Measurements from ENCODE around the gene LGMN.
"Not testable (repeated sequence)": the region's sequence is repeated elsewhere in the genome, so short reads cannot be mapped to it uniquely, and the experiment has no call there.

Gene LGMN

DNA sequence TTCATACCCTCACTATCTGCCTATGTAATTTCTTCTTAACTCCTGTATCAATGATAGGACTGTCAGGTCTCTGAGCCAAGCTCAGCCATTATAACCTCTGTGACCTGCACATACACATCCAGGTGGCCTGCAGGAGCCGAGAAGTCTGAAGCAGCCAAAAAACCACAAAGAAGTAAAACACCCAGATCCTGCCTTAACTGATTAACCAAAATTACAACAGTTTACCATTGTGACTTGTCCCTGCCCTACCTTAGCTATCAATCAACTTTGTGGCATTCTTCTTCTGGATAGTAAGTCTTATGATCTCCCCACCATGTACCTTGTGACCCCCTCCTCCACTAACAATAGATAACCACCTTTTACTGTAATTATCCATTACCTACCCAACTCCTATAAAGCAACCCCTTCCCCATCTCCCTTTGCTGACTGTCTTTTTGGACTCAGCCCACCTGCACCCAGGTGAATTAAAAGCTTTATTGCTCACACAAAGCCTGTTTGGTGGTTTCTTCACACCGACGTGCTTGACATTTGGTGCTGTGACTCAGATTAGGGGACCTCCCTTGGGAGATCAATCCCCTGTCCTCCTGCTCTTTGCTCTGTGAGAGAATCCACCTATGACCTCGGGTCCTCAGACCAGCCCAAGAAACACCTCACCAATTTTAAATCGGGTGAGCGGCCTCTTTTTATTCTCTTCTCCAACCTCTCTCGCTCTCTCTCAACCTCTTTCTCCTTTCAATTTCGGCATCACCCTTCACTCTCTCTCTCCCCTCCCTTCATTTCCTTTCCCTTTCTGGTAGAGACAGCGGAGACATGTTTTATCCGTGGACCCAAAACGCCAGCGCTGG, 11.5 kb upstream of the LGMN start:
- no peak for DNase-seq

DNA sequence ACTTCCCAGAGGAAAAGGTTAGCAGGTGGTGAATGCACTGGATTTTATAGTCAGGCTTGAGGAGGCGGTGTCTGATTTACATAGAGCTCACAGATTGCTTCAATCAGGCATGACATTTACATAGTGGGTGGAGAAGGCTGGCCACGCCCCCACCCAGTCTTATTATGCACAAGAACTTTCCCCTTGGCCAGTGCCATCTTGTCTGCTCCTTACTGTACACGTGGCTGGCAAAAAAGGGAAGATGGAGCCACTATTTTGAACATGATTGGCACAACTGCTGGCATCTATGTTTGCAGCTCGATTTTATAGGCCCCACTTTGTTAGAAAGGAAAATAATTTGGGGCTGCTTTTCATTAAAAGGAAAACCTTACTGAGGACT, 10.9 kb upstream of the LGMN start:
- no peak for DNase-seq

DNA sequence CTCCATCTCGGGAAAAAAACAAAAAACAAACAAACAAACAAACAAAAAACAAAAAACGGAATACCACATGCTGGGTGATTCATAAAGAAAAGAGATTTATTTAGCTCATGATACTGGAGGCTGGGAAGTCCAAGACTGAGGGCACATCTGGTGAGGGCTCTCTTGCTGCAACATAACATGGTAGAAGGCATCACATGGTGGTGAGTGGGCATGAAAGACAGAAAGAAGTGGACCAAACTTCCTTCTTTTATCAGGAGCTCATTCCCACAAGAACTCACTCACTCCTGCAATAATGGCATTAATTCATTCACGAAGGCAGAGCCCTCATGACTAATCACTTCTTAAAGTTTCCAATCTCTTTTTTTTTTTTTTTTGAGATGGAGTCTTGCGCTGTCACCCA, 8.0 kb upstream of the LGMN start:
- DNase-seq: no peak

DNA sequence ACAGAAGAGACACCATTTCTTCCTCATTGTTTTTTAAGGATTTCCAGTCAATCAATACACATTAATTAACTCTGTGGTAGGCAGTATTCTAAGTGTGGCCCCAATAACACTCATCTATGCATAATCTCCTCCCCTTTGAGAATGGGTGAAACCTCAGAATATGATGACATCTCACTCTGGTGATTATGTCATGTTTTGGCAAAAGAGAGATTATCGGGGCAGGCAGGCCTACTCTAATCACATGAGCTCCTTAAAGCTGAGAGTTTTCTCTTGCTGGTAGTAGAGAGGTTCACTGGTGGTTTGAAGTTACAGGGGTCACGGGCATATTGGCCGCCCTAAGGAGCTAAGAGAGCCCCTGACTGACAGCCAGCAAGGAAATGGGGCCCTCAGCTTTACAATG, 7.1 kb upstream of the LGMN start:
- no peak for DNase-seq

DNA sequence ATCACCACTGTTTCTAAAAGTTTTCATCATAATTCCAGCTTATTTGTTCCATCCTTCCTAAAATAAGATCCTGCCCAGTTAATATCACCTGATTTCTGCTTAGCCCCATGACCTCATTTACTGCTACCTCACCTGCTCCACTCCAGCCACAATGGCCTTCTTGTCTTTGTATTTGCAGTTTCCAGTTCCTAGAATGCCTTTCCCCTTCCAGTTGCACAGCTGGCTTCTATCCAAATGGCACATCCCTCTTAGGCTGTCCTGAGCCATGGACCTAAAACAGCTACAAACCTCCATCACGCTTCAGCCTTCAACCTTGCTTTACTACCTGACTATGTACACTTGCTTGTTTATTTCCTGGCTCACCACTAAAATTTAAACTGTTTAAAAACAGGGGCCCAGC, 6.5 kb upstream of the LGMN start:
- no peak for DNase-seq

DNA sequence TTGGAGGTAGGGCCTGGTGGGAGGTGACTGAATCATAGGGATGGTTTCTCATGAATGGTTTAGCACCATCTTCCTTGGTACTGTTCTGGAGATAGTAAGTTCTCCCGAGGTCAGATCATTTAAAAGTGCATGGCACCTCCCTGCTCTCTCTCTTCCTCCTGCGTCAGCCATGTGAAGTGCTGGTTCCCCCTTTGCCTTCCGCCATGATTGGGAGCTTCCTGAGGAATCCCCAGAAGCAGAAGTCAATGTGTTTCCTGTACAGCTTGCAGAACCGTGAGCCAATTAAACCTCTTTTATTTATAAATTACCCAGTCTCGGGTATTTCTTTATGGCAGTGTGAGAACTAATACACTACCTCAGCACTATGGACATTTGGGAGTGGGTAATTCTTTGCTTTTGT, 4.8 kb upstream of the LGMN start:
- no peak for DNase-seq

DNA sequence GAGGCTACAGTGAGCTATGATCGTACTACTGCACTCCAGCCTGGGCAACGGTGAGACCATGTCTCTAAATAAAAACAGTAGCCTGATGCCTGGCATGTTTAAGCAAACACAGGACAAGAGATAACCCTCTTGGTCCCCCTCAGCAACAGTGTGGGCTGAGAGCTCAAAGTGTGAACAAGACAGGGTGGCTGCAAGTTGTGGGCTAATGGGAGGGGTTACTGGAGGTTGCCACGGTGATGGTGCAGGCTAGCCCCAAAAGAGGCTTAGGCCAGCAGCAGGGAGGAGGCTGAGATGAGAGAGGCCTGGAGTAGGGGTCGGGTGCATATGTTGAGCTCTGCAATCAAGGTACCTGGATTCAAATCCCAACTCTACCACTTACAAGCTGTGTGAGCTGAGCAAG, 3.4 kb upstream of the LGMN start:
- DNase-seq: no peak

DNA sequence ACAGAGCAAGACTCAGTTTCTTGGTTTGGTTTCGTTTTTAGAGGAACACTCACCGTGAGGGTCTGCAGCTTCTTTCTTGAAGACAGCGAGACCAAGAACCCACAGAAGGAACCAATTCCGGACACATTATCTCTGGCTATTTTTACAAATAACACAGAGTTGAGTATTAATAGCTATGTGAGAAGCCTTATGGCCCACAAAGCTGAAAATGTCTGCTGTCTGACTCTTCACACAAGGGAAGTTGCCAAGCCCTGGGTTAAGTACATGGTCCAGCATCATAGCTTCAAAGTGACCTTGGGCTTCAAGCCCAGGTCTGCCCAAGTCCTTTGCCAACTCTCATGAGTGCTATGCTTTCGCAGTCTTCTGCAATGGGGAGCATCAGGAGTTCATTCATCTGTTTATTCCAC, 2.6 kb upstream of the LGMN start:
- DNase-seq: no peak

DNA sequence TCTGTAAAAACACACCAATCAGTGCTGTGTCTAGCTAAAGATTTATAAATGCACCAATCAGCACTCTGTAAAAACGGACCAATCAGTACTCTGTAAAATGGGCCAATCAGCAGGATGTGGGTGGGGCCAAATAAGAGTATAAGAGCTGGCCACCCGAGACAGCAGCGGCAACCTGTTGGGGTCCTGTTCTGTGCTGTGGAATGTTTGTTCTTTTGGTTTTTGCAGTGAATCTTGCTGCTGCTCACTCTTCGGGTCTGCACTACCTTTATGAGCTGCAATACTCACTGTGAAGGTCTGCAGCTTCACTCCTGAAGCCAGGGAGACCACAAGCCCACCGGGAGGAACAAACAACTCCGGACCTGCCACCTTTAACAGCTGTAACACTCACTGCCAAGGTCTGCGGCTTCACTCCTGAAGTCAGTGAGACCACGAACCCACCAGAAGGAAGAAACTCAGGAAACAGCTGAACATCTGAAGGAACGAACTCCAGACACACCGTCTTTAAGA, 1.8 kb upstream of the LGMN start:
- not testable (repeated sequence) for DNase-seq

DNA sequence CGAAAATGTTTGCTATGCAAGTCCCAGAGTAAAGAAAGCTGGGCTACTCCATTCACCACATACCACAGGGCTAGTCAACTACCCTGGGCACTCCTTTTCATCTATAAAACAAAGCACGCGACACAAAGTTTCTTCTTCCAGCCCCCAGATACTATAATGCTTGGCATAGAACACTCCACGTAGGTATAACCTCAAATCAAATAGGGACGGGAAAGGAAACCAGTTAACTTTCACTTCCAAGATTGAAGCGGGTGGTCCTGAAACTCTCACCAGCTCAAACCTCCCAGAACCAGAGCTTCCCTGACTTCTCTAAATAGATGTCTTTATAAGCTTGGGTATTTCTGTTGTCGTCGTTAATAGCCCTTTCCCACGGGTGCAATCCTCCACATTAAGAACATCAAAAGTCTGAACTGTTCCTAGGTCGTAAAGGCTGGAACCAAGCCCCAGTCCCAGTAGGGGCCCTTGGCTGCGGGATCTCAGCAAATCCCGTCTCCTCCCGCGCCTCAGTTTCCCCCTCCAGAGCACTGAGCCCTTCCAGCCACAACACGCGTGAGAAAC, 647 bp downstream of the LGMN start:
- no peak for DNase-seq

DNA sequence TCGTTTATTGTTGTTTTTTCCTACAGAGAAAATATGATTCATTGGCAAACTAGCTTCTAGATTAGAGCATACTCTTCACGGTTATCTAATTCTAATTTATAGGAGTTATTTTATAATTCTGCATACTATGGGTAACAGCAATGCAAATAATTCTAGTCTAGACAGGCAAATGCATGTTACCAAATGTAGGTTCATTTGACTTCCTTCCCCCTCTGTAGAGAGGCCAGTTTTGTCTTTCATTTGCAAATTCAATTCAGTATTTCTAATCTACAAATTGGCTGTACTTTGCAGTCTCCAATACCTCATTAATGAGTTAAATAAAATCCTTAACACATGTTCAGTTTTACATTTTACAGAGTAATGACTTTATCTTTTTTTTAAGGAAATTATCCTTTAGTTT, 4.2 kb downstream of the LGMN start:
- no peak for DNase-seq

DNA sequence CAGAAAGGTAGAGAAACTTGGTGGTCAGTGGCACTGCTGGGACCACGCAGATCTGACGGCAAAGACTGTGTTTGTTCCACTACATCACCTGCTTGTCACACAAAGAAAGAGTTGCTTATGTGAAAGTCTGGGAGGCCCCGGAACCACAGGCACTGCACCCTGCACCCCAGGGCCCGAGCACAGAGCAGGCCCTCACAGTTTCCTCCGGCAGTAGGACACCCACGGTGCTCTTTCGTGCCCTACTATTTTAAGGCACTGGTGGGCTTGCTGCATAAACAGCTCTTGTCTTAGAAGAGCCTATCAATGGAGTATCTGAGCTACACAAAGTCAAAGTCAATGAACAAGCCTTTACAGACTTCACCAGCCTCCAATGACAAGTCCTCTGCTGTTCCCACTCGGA, 8.0 kb downstream of the LGMN start:
- no peak for DNase-seq

DNA sequence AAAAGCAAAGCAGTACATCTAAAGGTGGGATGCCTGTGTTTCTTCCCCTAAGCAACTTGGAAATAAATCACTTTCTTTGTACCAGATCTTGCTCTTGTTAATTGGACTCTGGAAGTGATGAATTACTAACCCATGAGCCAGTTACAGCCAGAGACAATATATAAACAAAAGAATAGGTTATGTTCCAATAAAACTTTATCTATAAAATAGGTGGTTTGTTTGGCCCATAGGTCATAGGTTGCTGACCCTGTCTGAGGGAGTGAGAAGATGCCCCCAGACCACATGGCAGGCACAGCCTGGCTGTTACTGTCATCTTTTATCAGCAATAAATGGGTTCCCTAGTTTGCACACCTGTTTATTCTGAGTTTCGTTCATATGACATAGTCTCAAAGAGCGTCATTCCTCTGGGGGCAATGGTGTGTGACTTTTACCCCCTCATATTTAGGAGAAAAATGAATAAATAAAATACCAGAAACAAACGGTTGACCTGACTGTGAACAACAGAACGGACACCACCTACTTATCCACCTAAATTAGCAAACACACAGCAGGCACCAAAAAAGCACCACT, 10.7 kb downstream of the LGMN start:
- DNase-seq: no peak

DNA sequence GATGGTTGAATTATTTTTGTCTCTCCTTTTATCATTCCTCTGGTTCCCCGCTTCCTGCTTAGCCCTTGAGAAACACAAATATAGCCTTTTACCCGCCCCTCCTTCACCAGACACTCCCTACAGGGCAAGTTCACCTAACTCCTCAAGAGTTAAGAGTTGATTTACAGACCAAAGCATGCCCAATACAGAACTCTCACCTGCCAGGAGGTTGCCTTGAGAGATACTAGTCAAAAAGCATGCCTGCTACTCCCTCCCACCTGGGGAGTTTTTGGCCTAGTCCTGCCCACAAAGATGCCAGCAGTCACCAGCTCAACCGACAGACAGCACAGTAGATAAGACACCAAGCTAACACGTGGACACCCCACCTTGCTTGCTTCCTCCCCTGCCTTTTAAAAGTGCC, 11.2 kb downstream of the LGMN start:
- no peak for DNase-seq

DNA sequence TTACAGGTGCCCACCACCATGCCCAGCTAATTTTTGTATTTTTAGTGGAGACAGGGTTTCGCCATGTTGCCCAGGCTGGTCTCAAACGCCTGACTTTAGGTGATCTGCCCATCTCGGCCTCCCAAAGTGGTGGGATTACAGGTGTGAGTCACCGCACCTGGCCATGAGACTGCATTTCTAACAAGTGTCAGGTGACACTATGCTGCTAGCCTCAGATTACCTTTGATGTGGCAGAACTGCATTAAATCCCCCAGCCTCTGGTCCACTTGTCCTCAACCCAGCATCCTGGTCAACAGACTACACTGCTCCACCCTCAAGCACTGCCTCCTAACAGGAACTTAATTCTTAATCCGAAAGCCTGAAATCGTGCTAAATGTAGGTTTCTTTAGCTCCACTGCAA, 13.1 kb downstream of the LGMN start:
- no peak for DNase-seq

DNA sequence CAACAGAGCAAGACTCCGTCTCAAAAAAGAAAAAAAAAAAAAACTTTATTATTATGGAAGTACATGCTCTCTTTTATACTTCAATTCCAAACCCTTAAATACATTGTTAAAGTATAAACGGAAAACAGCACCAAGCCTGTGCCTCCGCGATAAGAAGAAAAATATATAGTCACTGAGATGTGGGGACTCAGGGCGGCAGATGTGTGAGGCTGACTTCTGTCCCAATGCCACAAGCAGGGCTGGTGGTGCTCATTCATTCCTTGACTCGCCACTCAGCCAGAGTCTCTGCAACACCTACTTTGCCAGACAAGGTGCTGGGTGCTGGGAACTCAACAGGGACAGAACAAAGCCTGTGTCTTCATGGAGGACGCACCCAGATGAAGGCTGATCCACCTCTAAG, 13.8 kb downstream of the LGMN start:
- no peak for DNase-seq

DNA sequence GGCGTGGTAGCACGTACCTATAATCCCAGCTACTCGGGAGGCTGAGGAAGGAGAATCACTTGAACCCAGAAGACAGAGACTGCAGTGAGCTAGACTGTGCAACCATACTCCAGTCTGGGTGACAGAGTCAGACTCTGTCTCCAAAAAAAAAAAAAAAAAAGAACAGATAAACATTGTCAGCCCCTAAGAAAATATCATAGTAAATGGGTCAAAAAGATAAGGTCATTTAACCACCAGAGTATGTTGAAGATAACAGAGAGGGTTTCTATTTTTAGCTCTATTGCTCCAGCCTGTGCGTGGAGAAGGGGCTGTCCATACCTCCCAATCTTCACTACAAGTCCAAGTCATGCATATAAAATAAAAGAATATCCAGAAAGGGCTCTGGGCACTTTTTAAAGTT, 15.4 kb downstream of the LGMN start:
- DNase-seq: no peak

DNA sequence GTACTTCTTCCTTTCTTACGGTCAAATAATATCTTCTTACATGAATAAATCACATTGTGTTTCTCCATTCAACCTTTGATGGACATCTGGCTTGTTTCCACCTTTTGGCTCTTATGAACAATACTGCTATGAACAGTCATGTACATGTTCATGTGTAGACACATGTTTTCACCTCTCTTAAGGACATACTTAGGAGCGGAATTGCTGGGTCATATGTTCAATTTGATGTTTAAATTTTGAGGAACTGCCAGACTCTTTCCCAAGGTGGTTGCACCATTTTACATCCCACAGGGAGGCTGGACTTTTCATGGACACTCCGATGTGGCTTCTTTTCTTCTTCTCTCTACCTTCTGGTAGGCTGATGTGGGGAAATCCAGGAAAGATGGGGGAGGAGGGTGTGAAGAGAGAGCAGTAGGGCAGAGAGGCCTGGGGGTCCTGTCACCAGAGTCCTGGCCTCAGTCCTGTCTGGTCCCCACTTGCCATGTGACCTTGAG, 16.8 kb downstream of the LGMN start:
- no peak for DNase-seq

DNA sequence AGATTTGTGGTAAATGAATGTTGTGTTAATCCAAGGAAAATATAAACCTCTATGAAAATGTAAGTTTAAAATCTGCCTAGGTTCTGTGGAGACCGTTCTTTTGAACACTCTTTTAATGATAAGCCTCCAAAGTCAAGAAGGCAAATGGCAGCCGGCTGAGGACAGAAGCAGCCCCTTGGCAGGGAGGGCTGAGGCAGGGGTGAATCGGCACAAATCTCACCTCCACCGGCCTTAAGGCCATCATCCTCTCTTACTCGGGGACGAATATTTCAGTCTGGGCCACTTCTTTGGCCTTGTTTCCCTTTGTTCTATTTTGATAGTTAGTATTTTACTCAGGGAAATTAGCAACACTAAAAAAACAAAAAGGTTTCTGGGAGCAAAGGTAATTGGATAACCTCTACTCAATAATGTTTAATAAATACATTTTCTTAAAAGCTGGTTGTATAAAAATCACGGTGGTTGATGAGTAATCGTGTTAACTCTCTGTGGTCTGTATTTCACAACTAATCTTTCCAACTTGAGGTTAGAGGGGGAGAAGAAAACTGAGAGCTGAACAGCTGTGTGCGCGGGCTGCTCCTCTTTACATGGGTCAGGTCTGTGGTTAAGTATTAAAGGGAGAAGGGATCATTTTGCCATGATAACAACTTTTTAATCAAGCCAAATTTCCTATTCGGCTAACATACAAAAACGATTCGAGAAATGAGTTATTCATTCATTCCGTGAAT, 18.6 kb downstream of the LGMN start:
- no peak for DNase-seq

DNA sequence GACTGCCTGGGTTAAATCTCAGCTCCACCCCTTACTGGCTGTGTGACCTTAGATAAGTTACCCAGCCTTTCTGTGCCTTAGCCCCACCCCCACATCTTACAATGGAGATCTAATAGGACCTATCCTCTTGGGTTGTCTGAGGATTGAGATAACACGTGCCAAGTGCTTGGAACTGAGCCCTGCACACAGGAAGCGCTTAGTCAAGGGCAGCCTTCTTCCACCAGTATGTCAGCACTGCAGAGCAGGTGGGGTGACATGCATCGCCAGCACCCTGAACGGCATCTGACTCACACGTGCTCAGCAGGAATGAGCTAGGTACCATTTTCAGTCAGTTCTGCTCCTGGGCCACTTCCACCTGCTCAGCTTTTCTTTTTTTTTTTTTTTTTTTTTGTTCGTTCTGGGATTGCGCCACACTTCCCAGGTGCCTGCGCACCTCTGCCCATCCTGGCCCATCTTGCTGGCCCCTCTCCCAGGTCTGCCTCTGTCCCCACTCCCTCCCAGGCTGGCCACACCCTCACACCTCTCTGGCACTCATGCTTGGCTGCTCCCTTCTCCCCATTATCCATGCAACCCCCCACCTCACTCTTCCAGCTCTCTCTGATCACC, 19.6 kb downstream of the LGMN start:
- no peak for DNase-seq

DNA sequence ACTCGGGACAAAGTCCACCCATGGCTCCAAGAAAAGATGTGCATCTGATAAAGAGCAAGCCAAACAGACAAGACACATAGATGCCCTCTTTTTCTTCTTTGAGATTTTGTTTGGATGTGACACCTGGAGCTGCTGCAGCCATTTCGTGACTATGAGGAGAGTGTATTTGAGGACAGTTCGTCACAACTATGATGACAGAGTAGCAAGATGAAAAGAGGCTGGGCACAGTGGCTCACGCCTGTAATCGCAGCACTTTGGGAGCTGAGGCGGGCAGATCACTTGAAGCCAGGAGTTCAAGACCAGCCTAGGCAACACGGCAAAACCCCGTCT, 21.5 kb downstream of the LGMN start:
- no peak for DNase-seq

DNA sequence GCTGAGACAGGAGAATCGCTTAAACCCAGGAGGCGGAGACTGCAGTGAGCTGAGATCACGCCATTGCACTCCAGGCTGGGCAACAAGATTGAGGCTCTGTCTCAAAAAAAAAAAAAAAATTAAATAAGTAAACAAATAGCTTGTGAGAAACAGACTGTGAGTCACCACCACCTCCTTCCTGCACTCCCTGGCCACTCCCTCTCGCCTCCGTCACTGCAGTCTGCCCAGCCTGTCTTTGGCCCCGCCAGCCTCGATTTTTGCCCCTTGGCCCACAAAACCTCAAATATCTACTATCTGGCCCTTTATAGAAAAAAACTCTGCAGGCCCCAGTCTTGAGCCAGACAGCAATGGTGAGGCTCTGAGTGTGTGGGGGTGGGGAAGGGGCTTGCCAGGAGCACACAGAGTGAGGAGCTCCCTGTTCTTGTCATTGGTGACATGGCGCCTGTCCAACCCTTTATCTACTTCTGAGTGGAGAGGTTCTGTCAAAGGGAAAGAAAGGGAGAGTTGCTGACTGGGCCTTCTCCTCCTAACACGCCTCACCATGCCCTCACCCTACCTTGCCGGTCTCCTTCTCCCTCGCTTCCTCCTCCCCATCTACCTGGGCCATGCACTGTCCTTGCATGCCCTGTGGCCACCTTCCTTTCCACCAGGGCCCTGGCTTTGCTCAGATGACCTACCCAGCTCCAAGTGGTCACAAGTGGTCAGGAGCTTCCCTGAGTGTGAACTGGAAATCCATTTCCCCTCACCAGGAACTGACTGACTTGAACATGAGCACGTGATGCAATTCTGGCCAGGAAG, 22.1 kb downstream of the LGMN start:
- DNase-seq: no peak
